SK-N-SH treated with all-trans-retinoic acid at 6 μM for 48 hours (cell line): Measurements from ENCODE around the gene TUBA4A.

Source experiments
- ATAC-seq: fragments of 200-7000 bp; cut with Tn5 transposase; 3 replicates; pipeline ENCODE4 v1.9.1; 2020; ENCODE audit warnings: mild to moderate bottlenecking, moderate library complexity
- ARNTL ChIP-seq: fragments of 450-650 bp; formaldehyde crosslinking; IDR thresholded peaks from 2 replicates; pipeline ENCODE4 v1.5.0; 2020; ENCODE audit warnings: low read depth, mild to moderate bottlenecking, moderate library complexity, borderline replicate concordance
- BACH2 ChIP-seq: fragments of 250-450 bp; sonication (Bioruptor Pico); IDR thresholded peaks from 2 replicates; pipeline ENCODE4 v1.9.0; 2021; ENCODE audit warnings: mild to moderate bottlenecking, borderline replicate concordance
- CREB5 ChIP-seq: fragments of 250-450 bp; sonication (Bioruptor Pico); IDR thresholded peaks from 2 replicates; pipeline ENCODE4 v1.5.1; 2020; ENCODE audit warnings: low read depth, mild to moderate bottlenecking, moderate library complexity
- ESRRG ChIP-seq: fragments of 250-450 bp; sonication (Bioruptor Pico); IDR thresholded peaks from 2 replicates; pipeline ENCODE4 v1.6.1; 2021; ENCODE audit warnings: mild to moderate bottlenecking
- GLIS3 ChIP-seq: fragments of 250-450 bp; sonication (Bioruptor Pico); IDR thresholded peaks from 2 replicates; pipeline ENCODE4 v1.5.0; 2020; ENCODE audit warnings: mild to moderate bottlenecking, moderate library complexity
- ISL1 ChIP-seq: fragments of 250-450 bp; sonication (Bioruptor Pico); IDR thresholded peaks from 2 replicates; pipeline ENCODE4 v2.1.2; 2022; ENCODE audit warnings: mild to moderate bottlenecking, moderate library complexity
- OSR1 ChIP-seq: fragments of 250-450 bp; sonication (Bioruptor Pico); IDR thresholded peaks from 2 replicates; pipeline ENCODE4 v1.8.0; 2022; ENCODE audit warnings: moderate library complexity, mild to moderate bottlenecking, inconsistent platforms
- PATZ1 ChIP-seq: fragments of 250-450 bp; sonication (Bioruptor Pico); IDR thresholded peaks from 2 replicates; pipeline ENCODE4 v1.8.0; 2020; ENCODE audit warnings: mild to moderate bottlenecking, moderate library complexity, borderline replicate concordance
- POU6F1 ChIP-seq: fragments of 250-450 bp; sonication (Bioruptor Pico); IDR thresholded peaks from 2 replicates; pipeline ENCODE4 v1.8.0; 2021; ENCODE audit warnings: low read depth, mild to moderate bottlenecking, moderate library complexity, borderline replicate concordance
- PPARA ChIP-seq: fragments of 250-450 bp; sonication (Bioruptor Pico); IDR thresholded peaks from 2 replicates; pipeline ENCODE4 v1.5.0; 2020; ENCODE audit warnings: mild to moderate bottlenecking, borderline replicate concordance
- RARB ChIP-seq: fragments of 250-450 bp; sonication (Bioruptor Pico); IDR thresholded peaks from 2 replicates; pipeline ENCODE4 v1.8.0; 2021; ENCODE audit warnings: mild to moderate bottlenecking, moderate library complexity
- SNAI2 ChIP-seq: fragments of 250-450 bp; sonication (Bioruptor Pico); IDR thresholded peaks from 2 replicates; pipeline ENCODE4 v1.5.0; 2020; ENCODE audit warnings: mild to moderate bottlenecking, moderate library complexity
- TCF4 ChIP-seq: fragments of 250-450 bp; sonication (Bioruptor Pico); IDR thresholded peaks from 2 replicates; pipeline ENCODE4 v1.8.0; 2021; ENCODE audit warnings: mild to moderate bottlenecking, moderate library complexity, borderline replicate concordance
- TOX ChIP-seq: fragments of 250-450 bp; sonication (Bioruptor Pico); IDR thresholded peaks from 2 replicates; pipeline ENCODE4 v1.8.0; 2021; ENCODE audit warnings: mild to moderate bottlenecking, moderate library complexity, borderline replicate concordance
- ZC3H10 ChIP-seq: fragments of 250-450 bp; sonication (Bioruptor Pico); IDR thresholded peaks from 2 replicates; pipeline ENCODE4 v1.5.1; 2021; ENCODE audit warnings: mild to moderate bottlenecking, moderate library complexity
- ZFP3 ChIP-seq: fragments of 250-450 bp; sonication (Bioruptor Pico); IDR thresholded peaks from 2 replicates; pipeline ENCODE4 v1.5.0; 2020; ENCODE audit warnings: mild to moderate bottlenecking, moderate library complexity
- ZFP30 ChIP-seq: fragments of 450-650 bp; formaldehyde crosslinking; IDR thresholded peaks from 2 replicates; pipeline ENCODE4 v1.5.0; 2022; ENCODE audit warnings: mild to moderate bottlenecking, moderate library complexity
- ZNF70 ChIP-seq: fragments of 450-650 bp; formaldehyde crosslinking; IDR thresholded peaks from 2 replicates; pipeline ENCODE4 v1.5.0; 2020; ENCODE audit warnings: mild to moderate bottlenecking, moderate library complexity
- ZNF8 ChIP-seq: fragments of 450-650 bp; formaldehyde crosslinking; IDR thresholded peaks from 2 replicates; pipeline ENCODE4 v1.5.0; 2020; ENCODE audit warnings: mild to moderate bottlenecking, moderate library complexity

TUBA4A gene

GRCh38 chr2:219247678-219248642 is 5.8 kb downstream of the TUBA4A start:
- no peak for TF ChIP-seq RARB (CRISPR knock-in tag)
- TF ChIP-seq PATZ1: no peak
- TF ChIP-seq GLIS3: no peak
- TF ChIP-seq BACH2: no peak
- no peak for TF ChIP-seq ZNF8 (CRISPR knock-in tag)
- TF ChIP-seq TOX (CRISPR knock-in tag): no peak
- no peak for TF ChIP-seq ZNF70 (CRISPR knock-in tag)
- TF ChIP-seq ARNTL (CRISPR knock-in tag): no peak
- no peak for TF ChIP-seq ZC3H10 (CRISPR knock-in tag)
- no peak for ATAC-seq

GRCh38 chr2:219246559-219246958 is 7.2 kb downstream of the TUBA4A start:
- ATAC-seq: no peak
- TF ChIP-seq ZC3H10 (CRISPR knock-in tag) (no peak), BACH2 (no peak), POU6F1 (CRISPR knock-in tag) (no peak), ARNTL (CRISPR knock-in tag) (no peak), PATZ1 (no peak), ZFP30 (CRISPR knock-in tag) (no peak), SNAI2 (CRISPR knock-in tag) (no peak), PPARA (CRISPR knock-in tag) (no peak), CREB5 (CRISPR knock-in tag) (no peak), ZNF70 (CRISPR knock-in tag) (no peak), TCF4 (CRISPR knock-in tag) (no peak), ZFP3 (CRISPR knock-in tag) (no peak), ESRRG (CRISPR knock-in tag) (no peak), GLIS3 (no peak), OSR1 (no peak), ISL1 (CRISPR knock-in tag) (no peak)

- no peak for ATAC-seq
- TF ChIP-seq PATZ1 (no peak), ZC3H10 (CRISPR knock-in tag) (no peak), ZNF70 (CRISPR knock-in tag) (no peak), TOX (CRISPR knock-in tag) (no peak), ZFP3 (CRISPR knock-in tag) (no peak), ZFP30 (CRISPR knock-in tag) (no peak), ZNF8 (CRISPR knock-in tag) (no peak)
- TF ChIP-seq, all 23 proteins: peak for 0
These were observed 7.9 kb downstream of the TUBA4A start for GRCh38 chr2:219245899-219246230.
